NCI-H146 treated with DMSO at 0.1 percent for 48 hours (cell line): ENCODE measurements around the gene DTX3L.
"Not testable (repeated sequence)": the region's sequence is repeated elsewhere in the genome, so short reads cannot be mapped to it uniquely, and the experiment has no call there.

Experiments
- DNase-seq: peaks from one replicate; lab custom pipeline; 2025; ENCODE audit not compliant: unreplicated experiment; lab: John Stamatoyannopoulos, UW

DTX3L gene

DNA sequence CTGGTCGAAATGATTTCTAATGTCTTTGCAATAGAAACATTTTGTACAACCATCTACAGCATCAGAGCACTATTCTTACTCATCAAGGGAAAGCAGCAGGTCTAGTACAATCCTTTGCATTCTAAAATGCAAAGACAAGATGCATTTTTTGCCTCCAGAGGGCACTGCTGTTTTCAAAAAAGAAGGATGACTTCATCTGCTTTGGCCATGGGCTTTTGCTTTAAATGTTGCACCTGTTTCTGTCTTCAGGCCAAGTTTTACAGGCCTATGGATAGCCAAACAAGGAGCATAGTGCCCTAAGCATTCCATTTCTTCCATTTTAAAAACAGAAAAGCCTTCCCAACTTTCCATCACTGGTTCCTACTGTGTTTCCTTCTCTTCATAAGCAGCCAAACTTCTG is 3.5 kb upstream of the DTX3L start:
- peak; percentile 55 for DNase-seq

DNA sequence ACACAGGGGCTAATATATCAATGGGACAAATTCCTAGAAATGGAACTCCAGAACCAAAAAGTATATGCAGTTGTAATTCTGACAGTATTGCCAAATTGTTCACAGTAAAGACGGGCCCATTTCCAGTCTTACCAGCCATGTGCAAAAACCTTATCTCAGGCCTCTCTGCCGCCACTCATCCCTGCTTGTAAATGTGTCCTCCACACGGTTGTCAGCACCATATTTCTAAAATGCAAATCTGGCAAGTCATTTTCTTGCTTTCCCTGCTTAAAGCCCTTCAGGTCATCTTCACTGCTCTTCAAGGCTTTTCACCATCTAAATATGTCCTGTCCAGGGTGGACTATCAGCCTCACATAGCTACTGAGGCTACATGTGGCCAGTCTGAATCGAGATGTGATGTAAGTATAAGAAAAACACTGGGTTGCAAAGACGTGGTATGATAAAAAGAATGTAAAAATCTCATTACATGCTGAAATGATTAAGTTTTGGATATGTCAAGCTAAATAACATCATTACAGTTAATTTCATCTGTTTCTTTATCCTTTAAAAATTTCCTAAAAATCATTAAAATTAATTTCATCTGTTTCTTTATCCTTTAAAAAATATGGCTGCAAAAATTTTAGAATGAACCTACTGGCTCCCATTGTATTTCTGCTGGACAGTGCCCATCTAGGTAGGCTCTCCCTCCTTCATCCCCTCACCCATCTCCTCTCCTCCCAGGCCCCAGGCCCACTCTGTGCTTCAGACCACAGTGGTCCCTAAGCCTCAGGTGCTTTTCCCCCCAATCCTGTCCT is 1.0 kb upstream of the DTX3L start:
- DNase-seq = no peak

DNA sequence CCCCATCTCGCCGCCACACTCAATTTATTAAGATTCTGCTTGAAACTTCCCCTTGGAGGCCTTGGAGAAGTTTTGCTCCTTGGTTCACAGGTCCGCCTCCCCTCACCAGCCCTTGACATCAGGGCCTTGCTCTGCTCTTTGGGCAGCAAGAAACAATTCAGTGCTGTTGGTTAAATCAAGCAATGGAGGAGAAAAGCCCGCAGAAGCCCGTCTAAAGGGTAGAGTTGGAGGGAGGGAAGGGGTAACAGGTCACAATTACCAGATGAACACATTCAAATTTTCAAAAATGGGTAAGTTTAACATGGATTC is 467 bp upstream of the DTX3L start:
- peak; percentile 23 for DNase-seq

DNA sequence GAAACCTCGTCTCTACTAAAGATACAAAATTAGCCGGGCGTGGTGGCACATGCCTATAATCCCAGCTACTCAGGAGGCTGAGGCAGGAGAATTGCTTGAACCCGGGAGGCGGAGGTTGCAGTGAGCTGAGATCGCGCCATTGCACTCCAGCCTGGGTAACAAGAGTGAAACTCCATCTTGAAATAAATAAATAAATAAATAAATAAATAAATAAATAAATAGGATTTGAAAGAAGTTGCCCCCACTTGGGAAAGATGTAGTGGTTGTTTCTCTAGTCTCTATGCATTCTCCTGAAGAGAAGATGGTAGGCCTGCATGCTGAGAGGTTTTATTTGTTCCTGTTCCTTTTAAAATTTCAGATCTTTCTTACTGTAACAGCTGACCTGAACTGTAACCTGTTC is 4.0 kb downstream of the DTX3L start:
- DNase-seq = not testable (repeated sequence)

DNA sequence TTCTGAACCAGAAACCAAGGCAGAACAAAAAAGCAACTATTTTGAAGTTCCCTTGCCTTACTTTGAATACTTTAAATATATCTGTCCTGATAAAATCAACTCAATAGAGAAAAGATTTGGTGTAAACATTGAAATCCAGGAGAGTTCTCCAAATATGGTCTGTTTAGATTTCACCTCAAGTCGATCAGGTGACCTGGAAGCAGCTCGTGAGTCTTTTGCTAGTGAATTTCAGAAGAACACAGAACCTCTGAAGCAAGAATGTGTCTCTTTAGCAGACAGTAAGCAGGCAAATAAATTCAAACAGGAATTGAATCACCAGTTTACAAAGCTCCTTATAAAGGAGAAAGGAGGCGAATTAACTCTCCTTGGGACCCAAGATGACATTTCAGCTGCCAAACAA is 4.6 kb downstream of the DTX3L start:
- DNase-seq = no peak

DNA sequence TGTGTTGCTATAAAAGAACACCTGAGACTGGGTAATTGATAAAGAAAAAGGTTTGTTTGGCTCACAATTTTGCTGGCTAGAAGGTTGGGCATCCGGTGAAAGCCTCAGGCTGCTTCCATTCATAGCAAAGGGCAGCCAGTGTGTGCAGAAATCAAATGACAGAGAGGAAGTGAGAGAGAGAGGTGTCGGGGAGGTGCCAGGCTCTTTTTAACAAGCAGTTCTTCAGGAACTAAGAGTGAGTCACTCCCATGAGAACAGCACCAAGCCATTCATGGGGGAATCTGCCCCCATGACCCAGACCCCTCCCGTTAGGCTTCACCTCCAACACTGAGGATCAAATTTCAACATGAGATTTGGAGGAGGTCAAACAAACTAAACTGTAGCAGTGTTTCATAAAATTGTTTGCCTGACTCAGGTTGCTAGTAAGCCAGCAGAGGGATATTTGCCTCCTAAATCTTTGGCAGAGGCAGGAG is 8.8 kb downstream of the DTX3L start:
- DNase-seq = no peak

DNA sequence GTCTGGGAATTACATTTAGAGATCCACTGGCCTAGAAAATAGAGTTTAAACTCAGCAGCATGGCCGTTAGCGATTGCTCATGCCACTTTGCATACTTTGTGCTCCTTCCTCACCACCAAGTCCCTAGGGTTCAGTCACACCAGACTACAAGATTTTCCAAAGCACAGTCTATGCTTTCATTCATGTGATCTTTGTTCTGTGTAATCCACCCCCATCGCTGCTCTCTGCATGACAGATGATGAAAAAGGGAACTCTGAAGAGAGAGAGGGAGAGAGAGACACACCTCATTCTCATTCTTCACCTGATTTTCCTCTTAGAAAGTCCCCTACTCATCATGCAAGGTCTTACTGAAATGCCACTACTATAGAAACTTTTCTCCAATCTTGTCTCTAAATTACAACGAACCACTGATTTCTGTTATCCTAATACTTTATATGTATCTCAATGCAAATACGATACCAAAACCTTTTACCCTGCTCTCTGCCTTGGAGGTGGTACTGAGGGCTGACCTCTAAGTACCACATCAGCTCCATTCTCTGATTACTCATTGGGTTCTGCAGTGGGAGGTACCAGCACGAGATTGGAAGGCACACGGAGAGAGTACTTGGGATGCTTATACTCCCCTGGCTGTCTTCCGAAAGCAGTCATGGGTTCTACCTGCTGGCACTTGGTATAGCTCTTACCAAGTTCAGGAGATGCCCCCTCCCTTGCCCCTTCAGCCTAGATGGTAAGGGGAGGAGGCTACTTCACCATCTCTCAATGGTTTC is 12.2 kb downstream of the DTX3L start:
- no peak for DNase-seq

DNA sequence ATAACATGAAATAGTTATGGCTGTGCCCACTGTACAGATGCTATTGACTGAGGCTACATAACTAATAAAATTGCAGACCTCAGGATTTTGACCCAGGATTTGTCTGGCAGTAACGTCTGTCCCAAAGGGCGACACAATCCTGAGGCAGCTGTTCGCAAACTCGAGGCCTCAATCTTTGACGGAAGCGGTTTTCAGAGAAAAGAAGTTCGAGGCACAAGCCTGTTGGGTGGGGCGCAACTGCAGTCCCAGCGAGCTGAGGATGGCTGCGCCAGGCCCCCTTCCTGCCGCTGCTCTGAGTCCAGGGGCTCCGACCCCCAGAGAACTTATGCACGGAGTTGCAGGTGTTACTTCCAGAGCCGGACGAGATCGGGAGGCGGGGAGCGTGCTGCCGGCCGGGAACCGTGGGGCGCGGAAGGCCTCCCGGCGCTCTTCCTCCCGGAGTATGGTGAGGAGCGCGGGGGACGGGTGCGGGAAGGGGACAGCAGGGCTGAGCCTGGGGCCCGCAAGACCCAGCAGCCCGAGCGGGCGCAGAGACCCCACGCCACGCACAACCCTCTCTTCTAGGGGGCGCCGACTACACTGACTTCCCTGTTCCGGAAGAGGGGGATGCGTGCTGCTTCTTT is 13.4 kb downstream of the DTX3L start, which contains the start of gene PARP15:
PARP15 (plus strand) TSS at position 242 of the 623 bp plus-strand sequence; CDS start at position 260, 18 bp downstream.
- no peak for DNase-seq

DNA sequence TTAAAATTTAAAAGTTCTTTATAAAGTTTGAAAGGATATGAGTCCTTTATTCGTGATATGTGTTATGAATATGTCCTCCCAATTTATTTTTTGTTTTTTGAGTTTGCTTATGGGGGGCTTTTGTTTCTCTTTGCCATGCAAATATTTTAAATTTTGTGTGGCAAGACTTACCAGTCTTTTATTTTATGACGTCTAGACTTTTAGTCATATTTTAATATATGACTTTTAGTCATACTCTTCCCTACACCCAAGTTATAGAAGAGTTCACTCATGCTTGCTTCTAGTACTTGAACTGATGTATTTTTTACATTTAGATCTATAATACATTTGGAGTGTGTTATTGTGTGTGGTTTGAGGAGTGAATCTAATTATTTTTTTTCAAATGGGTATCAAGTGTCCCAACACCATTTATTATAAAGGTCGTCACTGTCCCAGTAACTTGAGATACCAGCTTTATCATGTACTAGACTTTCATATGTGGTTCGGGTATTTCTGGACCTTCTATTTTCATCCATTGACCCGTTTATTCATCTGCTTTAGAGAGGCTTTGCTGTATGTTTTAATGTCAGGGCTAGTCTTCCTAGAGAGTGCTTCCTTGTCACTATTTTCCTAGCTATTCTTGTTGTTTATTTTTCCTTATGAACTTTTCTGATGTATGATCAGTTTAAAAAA is 14.1 kb downstream of the DTX3L start:
- DNase-seq = no peak

DNA sequence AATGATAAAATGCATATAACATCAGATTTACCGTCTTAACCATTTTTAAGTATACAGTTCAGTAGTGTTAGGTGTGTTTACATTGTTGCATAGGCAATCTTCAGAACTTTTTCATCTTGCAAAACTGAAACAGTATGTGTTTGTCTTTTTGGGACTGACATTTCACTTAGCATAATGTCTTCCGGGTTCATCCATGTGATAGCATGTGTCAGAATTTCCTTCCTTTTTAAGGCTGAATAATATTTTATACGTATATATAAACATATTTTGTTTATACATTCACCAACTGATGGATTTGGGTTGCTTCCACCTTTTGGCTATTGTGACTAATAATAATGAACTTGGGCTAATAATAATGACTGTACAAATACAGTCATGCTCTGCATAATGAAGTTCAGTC is 16.3 kb downstream of the DTX3L start:
- no peak for DNase-seq

DNA sequence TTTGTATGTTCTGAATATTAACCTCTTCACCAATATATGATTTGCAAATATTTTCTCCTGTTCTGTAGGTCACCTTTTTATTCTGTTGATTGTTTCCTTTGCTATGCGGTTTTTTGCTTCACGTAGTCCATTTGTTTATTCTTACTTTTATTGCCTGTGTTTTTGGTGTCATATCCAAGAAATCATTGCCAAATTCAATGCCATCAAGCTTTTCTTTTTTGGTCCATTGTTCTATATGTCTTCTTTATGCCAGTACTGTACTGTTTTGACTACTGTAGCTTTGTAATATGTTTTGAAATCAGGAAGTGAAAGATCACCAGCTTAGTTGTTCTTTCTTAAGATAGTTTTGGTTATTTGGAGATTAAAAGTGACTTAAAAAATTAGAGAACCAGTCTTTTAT is 17.5 kb downstream of the DTX3L start:
- no peak for DNase-seq

DNA sequence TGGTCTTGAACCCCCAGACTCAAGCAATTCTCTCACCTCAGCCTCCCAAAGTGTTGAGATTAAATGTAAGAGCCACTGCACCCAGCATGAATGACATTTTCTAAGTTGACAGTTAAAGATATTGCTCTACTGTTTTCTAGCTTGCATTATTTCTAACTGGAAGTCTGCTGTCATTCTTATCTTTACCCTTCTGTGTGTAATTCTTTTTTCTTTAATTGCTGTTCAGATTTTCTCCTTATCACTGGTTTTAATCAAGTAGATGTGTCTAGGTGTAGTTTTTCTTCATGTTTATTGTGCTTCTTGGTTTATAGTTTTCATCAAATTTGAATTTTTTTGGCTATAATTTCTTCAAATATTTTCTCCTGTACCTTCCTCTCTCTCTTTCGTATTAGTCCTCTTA is 18.3 kb downstream of the DTX3L start:
- no peak for DNase-seq

DNA sequence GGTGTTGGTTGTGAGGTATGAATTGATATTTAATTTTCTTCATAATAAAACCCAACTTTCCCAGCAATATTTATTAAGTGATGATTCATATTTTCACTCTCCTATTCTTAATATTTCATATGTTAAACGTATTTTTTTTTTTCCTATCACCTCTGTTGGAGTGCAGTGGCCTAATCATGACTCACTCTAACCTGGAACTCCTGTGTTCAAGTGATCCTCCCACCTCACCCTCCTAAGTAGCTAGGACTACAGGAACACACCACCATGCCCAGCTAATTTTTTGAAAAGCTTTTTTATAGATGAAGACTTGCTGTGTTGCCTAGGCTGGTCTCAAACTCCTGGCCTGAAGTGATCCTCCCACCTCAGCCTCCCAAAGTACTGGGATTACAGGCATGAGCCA is 22.0 kb downstream of the DTX3L start:
- no peak for DNase-seq

DNA sequence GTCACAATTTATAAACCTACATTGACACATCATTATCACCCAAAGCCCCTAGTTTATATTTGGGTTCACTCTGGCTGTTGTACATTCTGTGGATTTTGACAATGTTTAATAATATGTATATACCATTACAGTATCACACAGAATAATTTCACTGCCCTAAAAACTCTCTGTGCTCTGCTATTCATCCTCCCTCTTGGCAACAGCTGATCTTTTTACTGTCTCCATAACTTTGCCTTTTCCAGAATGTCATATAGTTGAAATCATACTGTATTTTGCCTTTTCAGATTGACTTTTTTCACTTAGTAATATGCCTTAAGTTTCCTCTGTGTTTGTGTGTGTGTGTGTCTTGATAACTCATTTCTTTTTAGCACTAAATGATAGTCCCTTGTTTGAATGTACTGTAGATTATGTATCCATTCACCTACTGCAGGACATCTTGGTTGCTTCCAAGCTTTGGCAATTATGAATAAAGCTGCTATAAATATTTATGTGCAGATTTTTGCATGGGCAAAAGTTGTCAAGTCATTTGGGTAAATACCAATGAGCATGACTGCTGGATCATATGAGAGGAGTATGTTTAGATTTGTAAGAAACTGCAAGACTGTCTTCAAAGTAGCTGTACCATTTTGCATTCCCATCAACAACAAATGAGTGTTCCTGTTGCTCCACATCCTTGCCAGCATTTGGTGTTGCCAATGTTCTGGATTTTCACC is 22.8 kb downstream of the DTX3L start:
- no peak for DNase-seq

DNA sequence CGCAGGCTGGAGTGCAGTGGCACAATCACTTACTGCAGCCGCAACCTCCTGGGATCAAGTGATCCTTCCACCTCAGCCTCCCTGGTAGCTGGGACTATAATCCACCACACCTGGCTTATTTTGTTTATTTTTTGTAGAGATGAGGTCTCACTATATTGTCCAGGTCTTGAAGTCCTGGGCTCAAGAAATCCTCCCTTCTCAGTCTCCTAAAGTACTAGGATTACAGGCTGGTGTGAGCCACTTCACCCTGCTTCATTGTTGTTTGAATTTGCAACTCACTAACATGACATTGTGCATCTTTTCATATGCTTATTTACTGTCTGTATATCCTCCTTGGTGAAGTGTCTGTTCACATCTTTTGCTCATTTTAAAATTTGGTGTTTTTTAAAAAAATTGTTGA is 23.4 kb downstream of the DTX3L start:
- no peak for DNase-seq

DNA sequence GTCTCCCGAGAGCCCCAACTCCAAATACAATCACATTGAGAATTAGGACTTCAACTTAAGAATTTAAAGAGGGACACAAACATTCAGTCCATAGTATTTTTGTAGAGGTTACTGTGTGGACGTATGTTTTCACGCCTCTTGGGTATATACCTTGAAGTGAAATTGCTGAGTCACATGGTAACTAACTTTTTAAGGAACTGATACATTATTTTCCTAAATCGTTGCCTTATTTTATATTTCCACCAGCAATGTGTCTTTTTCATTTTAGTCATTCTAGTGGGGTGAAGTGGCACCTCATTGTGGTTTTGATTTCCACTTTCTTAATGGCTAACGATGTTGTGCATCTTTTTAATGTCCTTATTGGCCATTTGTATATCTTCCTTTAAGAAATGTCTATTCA is 25.2 kb downstream of the DTX3L start:
- no peak for DNase-seq

DNA sequence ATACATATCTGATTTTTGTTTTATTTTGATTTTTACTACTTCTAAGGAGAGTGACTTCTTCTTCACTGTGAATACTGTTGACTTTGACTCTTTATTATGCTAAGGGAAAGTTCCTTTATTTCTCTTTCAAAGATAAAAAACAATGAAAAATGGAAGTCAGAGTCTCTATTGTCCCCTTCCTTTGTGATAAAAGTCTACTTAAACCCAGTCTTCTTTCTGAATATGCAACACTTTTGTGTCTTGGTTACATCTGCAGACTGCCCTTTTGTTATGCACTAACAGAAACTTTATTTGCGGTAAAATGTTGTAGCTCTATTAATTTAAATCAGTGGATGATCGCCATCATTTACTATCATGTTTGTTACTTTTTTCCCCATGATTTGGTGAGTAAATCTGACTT is 26.5 kb downstream of the DTX3L start:
- DNase-seq = no peak

DNA sequence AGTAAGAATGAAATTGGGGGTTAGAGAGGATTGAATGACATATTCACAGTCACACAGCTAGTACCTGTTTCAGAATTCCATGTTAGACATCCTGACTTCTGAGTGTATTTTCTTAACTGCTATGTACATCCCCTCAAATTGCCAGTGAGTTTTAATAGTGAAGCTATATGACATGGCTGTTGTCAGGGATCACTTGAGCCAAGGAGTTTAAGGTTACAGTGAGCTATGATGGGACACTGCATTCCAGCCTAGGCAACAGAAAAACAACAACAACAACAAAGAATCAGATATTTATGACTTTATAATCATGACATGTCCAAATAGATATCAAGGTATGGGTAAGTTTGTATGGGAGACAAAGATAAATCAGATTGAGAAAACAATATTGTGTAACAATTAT is 29.9 kb downstream of the DTX3L start:
- no peak for DNase-seq

DNA sequence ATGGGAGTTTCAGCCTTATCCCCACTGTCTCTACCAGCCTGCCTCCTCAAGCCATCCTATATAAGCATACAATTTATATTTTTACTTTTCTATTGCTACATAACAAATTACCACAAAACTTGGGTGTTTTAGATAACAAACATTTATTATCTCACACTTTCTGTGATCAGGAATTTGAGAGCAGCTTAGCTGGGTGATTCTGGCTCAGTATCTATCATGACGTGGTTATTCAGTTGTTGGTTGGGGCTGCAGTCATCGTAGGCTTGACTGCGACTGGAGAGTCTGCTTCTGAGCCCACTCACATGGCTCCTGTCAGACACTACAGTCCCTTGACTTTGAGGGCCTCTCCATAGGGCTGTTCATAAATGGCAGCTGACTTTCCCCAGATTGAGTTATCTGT is 34.0 kb downstream of the DTX3L start:
- no peak for DNase-seq

DNA sequence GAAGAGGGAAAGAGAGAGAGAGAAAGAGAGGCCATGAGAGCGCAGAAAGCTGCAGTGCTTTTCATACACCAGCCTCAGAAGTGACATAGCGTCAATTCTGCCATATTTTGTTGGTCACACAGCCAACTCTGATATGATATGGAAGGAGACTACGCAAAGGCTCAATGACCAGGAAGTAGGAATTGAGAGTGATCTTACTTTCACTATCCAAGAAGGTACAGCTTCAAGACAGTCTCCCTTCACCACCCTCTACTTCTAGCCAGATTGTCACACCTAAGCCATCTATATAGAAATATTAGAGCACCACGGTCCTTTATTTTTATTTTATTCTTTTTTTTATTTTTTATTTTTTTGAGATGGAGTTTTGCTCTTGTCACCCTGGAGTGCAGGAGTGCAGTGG is 34.4 kb downstream of the DTX3L start:
- no peak for DNase-seq
